Astrocyte of the spinal cord (primary cell): ENCODE measurements around the gene CAMKK1.

ENCODE experiments used
- DNase-seq: peaks from one replicate; pipeline ENCODE4 v3.0.0; 2011; ENCODE audit warnings: low read depth, low spot score
- H3K4me3 ChIP-seq: 2 replicates; pipeline ENCODE4 v1.5.1; 2011; ENCODE audit warnings: low read depth, mild to moderate bottlenecking, low read length, moderate library complexity
- CTCF ChIP-seq: IDR thresholded peaks from 2 replicates; pipeline ENCODE4 v1.5.1; 2012; ENCODE audit warnings: low read depth, mild to moderate bottlenecking, low read length, inconsistent platforms
- in situ Hi-C: cut with HindIII; loops from 2 replicates; pipeline ENCODE4 v1.10.0; 2017; ENCODE audit warnings: low sequenced_read_pairs

The CAMKK1 gene

GRCh38 chr17:3912827-3913226 lies 20.0 kb upstream of the CAMKK1 start:
- no peak overlapping the region for H3K4me3 ChIP-seq
- no peak for TF ChIP-seq CTCF
- DNase-seq: no peak
- in situ Hi-C loops: no loop called here

GRCh38 chr17:3911271-3912053 lies 18.6 kb upstream of the CAMKK1 start:
- in situ Hi-C loops: no loop called here
- no peak overlapping the region for H3K4me3 ChIP-seq
- TF ChIP-seq CTCF: no peak
- DNase-seq: no peak

- no peak for DNase-seq
- H3K4me3 ChIP-seq: no peak overlapping the region
- no peak for TF ChIP-seq CTCF
- in situ Hi-C loops: no loop called here
These were observed 17.8 kb upstream of the CAMKK1 start for GRCh38 chr17:3910420-3911270.

- TF ChIP-seq CTCF: no peak
- in situ Hi-C loops: no loop called here
- no peak overlapping the region for H3K4me3 ChIP-seq
- DNase-seq: no peak
These were observed 16.4 kb upstream of the CAMKK1 start for GRCh38 chr17:3909257-3909656.

GRCh38 chr17:3907483-3908216 lies 14.8 kb upstream of the CAMKK1 start:
- in situ Hi-C loops: no loop called here
- no peak overlapping the region for H3K4me3 ChIP-seq
- TF ChIP-seq CTCF: peak; percentile 33
- no peak for DNase-seq

- no peak for TF ChIP-seq CTCF
- no peak for DNase-seq
- H3K4me3 ChIP-seq: no peak overlapping the region
- in situ Hi-C loops: no loop called here
These were observed 14.0 kb upstream of the CAMKK1 start for GRCh38 chr17:3906881-3907280.
